ENCODE results near the gene FRMD1. TPM values are rescaled to one million over a fixed set of nuclear protein-coding genes. Genes with fewer than 3 reads are reported as not detected.

Gene FRMD1
- total and polyA plus RNA-seq, 2 of the 8 experiments (the other 6 are each of a cell fraction or from before 2014, with no cell fraction given) = 0.36 TPM; not detected in 1

- Histone ChIP-seq H2BK12ac (ENCODE audit: low read depth, low read length) (no peak overlapping the region), H3K23me2 (ENCODE audit: low read depth, low read length) (no peaks in the 10 kb centered on the region), H2BK20ac (ENCODE audit: low read length) (no peak overlapping the region), H4K5ac (ENCODE audit: insufficient read length, low read depth, low read length) (no peak overlapping the region), H3K4me3 (ENCODE audit: extremely low read depth in 1 of 4, insufficient read depth in 2 of 4, low read depth in 3 of 4, low read length in 4 of 4) (no peak overlapping the region), H2AFZ (ENCODE audit: low read length) (no peak overlapping the region), H2BK15ac (ENCODE audit: low read length) (no peak overlapping the region), H2AK5ac (ENCODE audit: low read depth, low read length) (no peak overlapping the region), H2BK120ac (replicated peaks; ENCODE audit: low read depth, low read length) (no peak overlapping the region), H3K27me3 (replicated peaks in 1 of 4; ENCODE audit: control insufficient read depth in 3 of 4, extremely low read depth in 1 of 4, insufficient read depth in 3 of 4, low read length in 3 of 4) (no peaks in the 10 kb centered on the region; a peak in 1 of 7 replicates), H3K9me3 (ENCODE audit: insufficient read depth in 2 of 2, low read depth in 1 of 2, low read length in 1 of 2) (no peaks in the 10 kb centered on the region), H4K8ac (ENCODE audit: extremely low read depth, insufficient read depth, low read length) (no peak overlapping the region), H4K91ac (replicated peaks; ENCODE audit: insufficient read length, low read length) (no peak overlapping the region), H3K4ac (replicated peaks; ENCODE audit: insufficient read length, low read depth, low read length) (no peak overlapping the region), H3K79me2 (ENCODE audit: control insufficient read depth in 1 of 2, insufficient read depth in 2 of 2, low read length in 2 of 2) (no peaks in the 10 kb centered on the region), H3K27ac (ENCODE audit: low read depth, low read length) (no peak overlapping the region), H3K23ac (ENCODE audit: insufficient read length) (no peak overlapping the region), H3K14ac (ENCODE audit: insufficient read length) (no peak overlapping the region), H3K4me2 (ENCODE audit: insufficient read depth in 1 of 2, low read depth in 2 of 2, low read length in 2 of 2) (no peak overlapping the region), H3K9ac (replicated peaks in 1 of 4; ENCODE audit: extremely low read depth in 1 of 4, low read depth in 3 of 4, low read length in 3 of 4) (no peak overlapping the region), H4K20me1 (replicated peaks in 1 of 2; ENCODE audit: control insufficient read depth in 1 of 2, insufficient read depth in 2 of 2, low read length in 2 of 2) (no peaks in the 10 kb centered on the region), H3K36me3 (ENCODE audit: control insufficient read depth in 2 of 4, insufficient read depth in 4 of 4, low read length in 3 of 4) (no peaks in the 10 kb centered on the region; a peak in 1 of 8 replicates), H3K18ac (ENCODE audit: extremely low read depth, low read length) (no peak overlapping the region), H3K4me1 (replicated peaks in 1 of 4; ENCODE audit: control insufficient read depth in 3 of 4, insufficient read depth in 4 of 4, low read length in 3 of 4) (no peaks in the 10 kb centered on the region; a peak in 1 of 7 replicates), H3K79me1 (ENCODE audit: low read depth, low read length) (no peaks in the 10 kb centered on the region), H3K56ac (replicated peaks; ENCODE audit: insufficient read length, low read depth, low read length) (no peak overlapping the region), H2BK5ac (ENCODE audit: low read depth, low read length) (no peak overlapping the region)
- no peak for TF ChIP-seq BRCA1 (IDR thresholded peaks at IDR 0.05; ENCODE audit: low read depth, low read length)
- TF ChIP-seq RAD21 (IDR thresholded peaks at IDR 0.05 in 1 of 2, conservative IDR thresholded peaks at IDR 0.05 in 1 of 2; ENCODE audit: low read depth in 2 of 2, low read length in 2 of 2) = no peak
- TF ChIP-seq POLR2AphosphoS5 (IDR thresholded peaks at IDR 0.05; ENCODE audit: low read depth, low read length) = no peak
- no peak for TF ChIP-seq PHF8 (conservative IDR thresholded peaks at IDR 0.05; ENCODE audit: low read depth, low read length)
- TF ChIP-seq SAP30 (IDR thresholded peaks at IDR 0.05; ENCODE audit: insufficient read depth, insufficient replicate concordance, low read length) = no peak
- TF ChIP-seq, protein P1, sequence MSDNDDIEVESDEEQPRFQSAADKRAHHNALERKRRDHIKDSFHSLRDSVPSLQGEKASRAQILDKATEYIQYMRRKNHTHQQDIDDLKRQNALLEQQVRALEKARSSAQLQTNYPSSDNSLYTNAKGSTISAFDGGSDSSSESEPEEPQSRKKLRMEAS (IDR thresholded peaks at IDR 0.05) = no peak
- TF ChIP-seq TEAD4 (IDR thresholded peaks at IDR 0.05; ENCODE audit: low read depth, low read length) = no peak
- TF ChIP-seq HDAC2 (IDR thresholded peaks at IDR 0.05; ENCODE audit: borderline replicate concordance in 1 of 2, low read depth in 2 of 2, low read length in 2 of 2) = no peak
- ChIA-PET CTCF (ENCODE audit: partially characterized antibody) (interaction anchor here (0.7 to 1.8 kb wide), 6 partner anchors 10 to 476 kb away, joined by 3 to 9 read pairs (median 4); no protein-coding TSS in a partner anchor), POLR2A (ENCODE audit: partially characterized antibody) (no interaction called here)
- WGBS, 2 experiments (ENCODE audit: extremely low coverage in 1 of 2, insufficient coverage in 1 of 2, insufficient read length in 1 of 2, insufficient replicate concordance in 2 of 2, low coverage in 1 of 2, low lambda C conversion rate in 2 of 2, missing lambda C conversion rate in 1 of 2) = 86% methylated on average over 22 of the region's 22 CpGs; no CpG with 5 or more reads in 1 of the 2 experiments
- DNase-seq (ENCODE audit: low read depth in 1 of 2, low spot score in 2 of 2) (no peak), FAIRE-seq (no peak)
Measured at GRCh38 chr6:168055696-168056489, 23.1 kb downstream of the FRMD1 start.
